ENCODE data around the gene OLIG1.

Gene OLIG1

DNA sequence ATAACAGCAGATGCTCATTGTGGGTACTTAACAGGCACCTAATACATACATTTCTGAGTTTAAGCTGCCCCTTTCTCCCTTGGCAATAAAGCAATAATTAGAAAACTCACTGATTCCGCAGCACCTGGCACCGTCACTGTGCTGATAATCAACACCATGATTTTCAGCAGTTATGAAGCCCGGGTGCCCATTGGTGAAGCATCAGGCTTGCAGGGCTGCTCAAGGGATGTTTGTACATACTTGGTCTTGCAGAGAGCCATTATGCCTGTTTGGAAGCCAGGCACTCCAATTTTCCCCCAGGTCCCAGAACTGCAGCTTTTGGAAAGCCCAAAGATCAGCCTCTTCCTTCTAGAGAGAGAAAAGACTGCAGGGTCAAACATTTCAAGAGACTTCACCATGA lies 44.3 kb downstream of the OLIG1 start:
- Histone ChIP-seq H3K27me3 (ENCODE audit: control insufficient read depth, low read length) (peaks cover 20% of the 10 kb centered on the region; the same call in 1 of the 2 replicates), H3K36me3 (ENCODE audit: control insufficient read depth, low read length) (no peaks in the 10 kb centered on the region), H3K4me1 (ENCODE audit: control insufficient read depth, low read length) (no peaks in the 10 kb centered on the region), H4K20me1 (ENCODE audit: control insufficient read depth, insufficient read depth, low read depth, low read length) (no peaks in the 10 kb centered on the region), H3K4me3 (ENCODE audit: low read length) (no peak overlapping the region), H3F3A (ENCODE audit: control insufficient read depth, insufficient read depth) (no peaks in the 10 kb centered on the region), H3K27ac (ENCODE audit: low read depth, low read length) (no peak overlapping the region), H3K9me2 (replicated peaks; ENCODE audit: control insufficient read depth, low read length) (no peaks in the 10 kb centered on the region), H3K9me3 (ENCODE audit: control insufficient read depth, insufficient read depth, low read length) (no peaks in the 10 kb centered on the region), H3K4me2 (ENCODE audit: low read length) (no peak overlapping the region), H3K79me2 (ENCODE audit: control insufficient read depth, low read length) (no peaks in the 10 kb centered on the region)
- TF ChIP-seq EZH2phosphoT487 (IDR thresholded peaks at IDR 0.05; ENCODE audit: borderline replicate concordance, low read length) = no peak
- TF ChIP-seq, protein P1, sequence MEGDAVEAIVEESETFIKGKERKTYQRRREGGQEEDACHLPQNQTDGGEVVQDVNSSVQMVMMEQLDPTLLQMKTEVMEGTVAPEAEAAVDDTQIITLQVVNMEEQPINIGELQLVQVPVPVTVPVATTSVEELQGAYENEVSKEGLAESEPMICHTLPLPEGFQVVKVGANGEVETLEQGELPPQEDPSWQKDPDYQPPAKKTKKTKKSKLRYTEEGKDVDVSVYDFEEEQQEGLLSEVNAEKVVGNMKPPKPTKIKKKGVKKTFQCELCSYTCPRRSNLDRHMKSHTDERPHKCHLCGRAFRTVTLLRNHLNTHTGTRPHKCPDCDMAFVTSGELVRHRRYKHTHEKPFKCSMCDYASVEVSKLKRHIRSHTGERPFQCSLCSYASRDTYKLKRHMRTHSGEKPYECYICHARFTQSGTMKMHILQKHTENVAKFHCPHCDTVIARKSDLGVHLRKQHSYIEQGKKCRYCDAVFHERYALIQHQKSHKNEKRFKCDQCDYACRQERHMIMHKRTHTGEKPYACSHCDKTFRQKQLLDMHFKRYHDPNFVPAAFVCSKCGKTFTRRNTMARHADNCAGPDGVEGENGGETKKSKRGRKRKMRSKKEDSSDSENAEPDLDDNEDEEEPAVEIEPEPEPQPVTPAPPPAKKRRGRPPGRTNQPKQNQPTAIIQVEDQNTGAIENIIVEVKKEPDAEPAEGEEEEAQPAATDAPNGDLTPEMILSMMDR (IDR thresholded peaks at IDR 0.05; ENCODE audit: low read depth, low read length, poor library complexity, severe bottlenecking) = no peak

DNA sequence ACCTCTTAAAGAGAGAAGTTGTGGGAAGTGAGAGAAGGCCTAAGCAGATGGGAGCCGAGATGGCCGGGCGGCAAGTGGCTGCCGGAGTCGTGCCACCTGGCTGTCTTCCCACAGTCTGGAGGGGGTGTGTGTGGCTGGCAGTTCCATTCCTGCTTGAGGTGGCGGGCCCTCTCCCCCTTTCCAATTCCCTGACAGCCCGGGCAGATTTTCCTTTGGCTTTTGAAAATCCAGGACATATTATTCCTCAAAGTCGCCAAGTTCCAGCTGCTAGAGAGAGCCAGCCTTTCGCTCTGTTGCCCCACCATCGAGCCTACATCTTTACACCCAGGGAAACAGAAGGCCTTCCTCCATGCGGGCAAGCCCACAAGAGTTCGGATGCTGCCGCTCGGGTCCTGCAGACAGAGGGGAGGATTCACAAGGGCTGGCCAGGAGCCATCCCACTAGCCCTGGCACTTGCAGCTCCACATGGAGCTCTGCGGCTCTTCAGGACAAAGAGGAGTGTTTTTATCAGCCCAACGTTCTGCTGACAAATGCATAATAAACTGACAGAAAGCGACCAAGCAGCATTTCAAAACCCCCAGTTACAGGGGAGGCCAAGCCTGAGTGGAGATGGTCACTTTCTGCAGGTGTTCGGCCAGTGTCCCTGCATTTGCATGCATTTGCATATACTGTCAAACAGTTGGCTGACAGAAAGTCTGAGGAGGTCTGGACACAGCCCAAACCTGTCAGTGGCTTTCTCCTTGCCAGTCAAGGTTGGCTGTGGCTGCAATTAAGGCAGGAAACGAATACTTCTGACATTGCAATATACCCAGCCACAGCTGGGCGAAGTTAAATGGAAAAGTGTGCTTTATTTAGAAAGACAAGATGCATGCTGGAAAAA lies 45.9 kb downstream of the OLIG1 start:
- Histone ChIP-seq H4K20me1 (ENCODE audit: control insufficient read depth, insufficient read depth, low read depth, low read length) (no peaks in the 10 kb centered on the region), H3K79me2 (ENCODE audit: control insufficient read depth, low read length) (no peaks in the 10 kb centered on the region), H3K27ac (ENCODE audit: low read depth, low read length) (no peak overlapping the region), H3K9me3 (ENCODE audit: control insufficient read depth, insufficient read depth, low read length) (no peaks in the 10 kb centered on the region), H3F3A (ENCODE audit: control insufficient read depth, insufficient read depth) (no peaks in the 10 kb centered on the region), H3K27me3 (ENCODE audit: control insufficient read depth, low read length) (peaks cover 15% of the 10 kb centered on the region; the same call in 1 of the 2 replicates), H3K9me2 (replicated peaks; ENCODE audit: control insufficient read depth, low read length) (no peaks in the 10 kb centered on the region), H3K4me1 (ENCODE audit: control insufficient read depth, low read length) (no peaks in the 10 kb centered on the region), H3K4me3 (ENCODE audit: low read length) (no peak overlapping the region), H3K4me2 (ENCODE audit: low read length) (no peak overlapping the region), H3K36me3 (ENCODE audit: control insufficient read depth, low read length) (no peaks in the 10 kb centered on the region)
- TF ChIP-seq, protein P1 (IDR thresholded peaks at IDR 0.05; ENCODE audit: low read depth, low read length, poor library complexity, severe bottlenecking) = no peak
- TF ChIP-seq EZH2phosphoT487 (IDR thresholded peaks at IDR 0.05; ENCODE audit: borderline replicate concordance, low read length) = no peak

DNA sequence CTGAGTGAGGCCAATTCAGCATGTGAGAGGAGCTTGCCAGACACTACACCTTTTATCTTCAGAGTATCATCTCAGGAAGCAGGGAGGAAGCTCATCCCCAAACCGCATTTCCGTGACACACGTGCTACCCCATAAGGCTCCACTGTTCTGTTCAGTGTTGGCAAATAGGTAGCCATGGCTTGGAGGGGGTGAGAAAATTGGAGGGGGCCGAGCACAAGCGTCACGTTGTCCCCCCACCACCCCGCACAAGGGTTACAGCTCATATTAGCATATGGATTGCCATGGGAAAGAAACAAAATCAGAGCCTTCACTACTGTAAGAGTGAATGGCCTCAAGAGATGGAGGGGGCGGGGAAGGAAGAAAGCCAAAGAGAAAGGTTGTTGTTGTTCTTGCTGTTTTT lies 46.7 kb downstream of the OLIG1 start:
- no peaks in the 10 kb centered on the region for H3K4me1 ChIP-seq (ENCODE audit: control insufficient read depth, low read length)
- no peaks in the 10 kb centered on the region for H4K20me1 ChIP-seq (ENCODE audit: control insufficient read depth, insufficient read depth, low read depth, low read length)
- H3F3A ChIP-seq (ENCODE audit: control insufficient read depth, insufficient read depth) = no peaks in the 10 kb centered on the region
- no peaks in the 10 kb centered on the region for H3K79me2 ChIP-seq (ENCODE audit: control insufficient read depth, low read length)
- TF ChIP-seq, protein P1 (IDR thresholded peaks at IDR 0.05; ENCODE audit: low read depth, low read length, poor library complexity, severe bottlenecking) = no peak
- TF ChIP-seq EZH2phosphoT487 (IDR thresholded peaks at IDR 0.05; ENCODE audit: borderline replicate concordance, low read length) = no peak
- H3K4me2 ChIP-seq (ENCODE audit: low read length) = no peak overlapping the region
- no peaks in the 10 kb centered on the region for H3K9me2 ChIP-seq (replicated peaks; ENCODE audit: control insufficient read depth, low read length)
- H3K9me3 ChIP-seq (ENCODE audit: control insufficient read depth, insufficient read depth, low read length) = no peaks in the 10 kb centered on the region
- H3K4me3 ChIP-seq (ENCODE audit: low read length) = no peak overlapping the region
- H3K27me3 ChIP-seq (ENCODE audit: control insufficient read depth, low read length) = peaks cover 9% of the 10 kb centered on the region; the same call in 1 of the 2 replicates
- H3K36me3 ChIP-seq (ENCODE audit: control insufficient read depth, low read length) = no peaks in the 10 kb centered on the region
- H3K27ac ChIP-seq (ENCODE audit: low read depth, low read length) = no peak overlapping the region

Measured in DOHH2 (cell line).